Effector memory CD4-positive, alpha-beta T cell (primary cell): ENCODE data around the gene MAB21L3.
A peak's percentile ranks its signal among the peaks of the same experiment; 100 is the strongest.

Experiments
- DNase-seq, 3 donors: peaks; one replicate each; pipeline ENCODE4 v3.0.0-alpha.2; 2020
- H3K27ac ChIP-seq: 2 replicates; pipeline ENCODE4 v1.7.0; 2013; ENCODE audit warnings: mild to moderate bottlenecking, low read length, moderate library complexity; ENCODE audit not compliant: insufficient read depth, poor library complexity, severe bottlenecking
- H3K27me3 ChIP-seq: replicated peaks from 2 replicates; pipeline ENCODE4 v1.7.0; 2013; ENCODE audit warnings: mild to moderate bottlenecking, low read length; ENCODE audit not compliant: insufficient read depth, control insufficient read depth, poor library complexity, severe bottlenecking
- H3K36me3 ChIP-seq: 2 replicates; pipeline ENCODE4 v1.7.0; 2013; ENCODE audit warnings: mild to moderate bottlenecking, low read length, moderate library complexity; ENCODE audit not compliant: control insufficient read depth, insufficient read depth
- H3K4me1 ChIP-seq: 2 replicates; pipeline ENCODE4 v1.7.0; 2013; ENCODE audit warnings: low read length, mild to moderate bottlenecking; ENCODE audit not compliant: control insufficient read depth, insufficient read depth, poor library complexity, severe bottlenecking
- H3K4me3 ChIP-seq: 2 replicates; pipeline ENCODE4 v1.7.0; 2013; ENCODE audit warnings: low read length, low read depth, mild to moderate bottlenecking; ENCODE audit not compliant: insufficient read depth, poor library complexity, severe bottlenecking
- H3K9me3 ChIP-seq: 2 replicates; pipeline ENCODE4 v1.7.0; 2013; ENCODE audit warnings: mild to moderate bottlenecking, low read length, moderate library complexity; ENCODE audit not compliant: control insufficient read depth

Gene MAB21L3

DNA sequence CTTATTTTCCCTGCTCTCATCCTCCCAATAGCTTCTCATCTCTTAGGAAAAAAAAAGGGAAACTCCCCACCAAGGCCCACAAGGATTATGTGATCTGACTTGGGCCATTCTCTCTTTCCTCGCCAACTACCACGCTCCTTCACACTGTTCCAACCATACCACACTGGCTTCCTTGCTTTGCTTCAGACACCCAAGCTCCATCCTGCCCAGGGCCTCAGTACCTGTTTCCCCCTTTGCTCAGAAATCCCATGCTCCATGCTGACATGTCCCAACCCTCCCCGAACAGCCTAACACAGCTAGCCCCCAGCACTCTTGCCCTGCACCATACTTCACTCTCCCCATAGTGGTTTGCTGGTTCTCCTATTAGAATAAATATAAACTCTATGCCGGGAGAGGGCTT, 39.2 kb downstream of the MAB21L3 start:
- Histone ChIP-seq H3K9me3 (no peaks in the 10 kb centered on the region), H3K36me3 (no peaks in the 10 kb centered on the region), H3K27ac (no peak overlapping the region), H3K27me3 (no peaks in the 10 kb centered on the region), H3K4me1 (peaks cover 12% of the 10 kb centered on the region), H3K4me3 (no peak overlapping the region)
- no peak for DNase-seq

DNA sequence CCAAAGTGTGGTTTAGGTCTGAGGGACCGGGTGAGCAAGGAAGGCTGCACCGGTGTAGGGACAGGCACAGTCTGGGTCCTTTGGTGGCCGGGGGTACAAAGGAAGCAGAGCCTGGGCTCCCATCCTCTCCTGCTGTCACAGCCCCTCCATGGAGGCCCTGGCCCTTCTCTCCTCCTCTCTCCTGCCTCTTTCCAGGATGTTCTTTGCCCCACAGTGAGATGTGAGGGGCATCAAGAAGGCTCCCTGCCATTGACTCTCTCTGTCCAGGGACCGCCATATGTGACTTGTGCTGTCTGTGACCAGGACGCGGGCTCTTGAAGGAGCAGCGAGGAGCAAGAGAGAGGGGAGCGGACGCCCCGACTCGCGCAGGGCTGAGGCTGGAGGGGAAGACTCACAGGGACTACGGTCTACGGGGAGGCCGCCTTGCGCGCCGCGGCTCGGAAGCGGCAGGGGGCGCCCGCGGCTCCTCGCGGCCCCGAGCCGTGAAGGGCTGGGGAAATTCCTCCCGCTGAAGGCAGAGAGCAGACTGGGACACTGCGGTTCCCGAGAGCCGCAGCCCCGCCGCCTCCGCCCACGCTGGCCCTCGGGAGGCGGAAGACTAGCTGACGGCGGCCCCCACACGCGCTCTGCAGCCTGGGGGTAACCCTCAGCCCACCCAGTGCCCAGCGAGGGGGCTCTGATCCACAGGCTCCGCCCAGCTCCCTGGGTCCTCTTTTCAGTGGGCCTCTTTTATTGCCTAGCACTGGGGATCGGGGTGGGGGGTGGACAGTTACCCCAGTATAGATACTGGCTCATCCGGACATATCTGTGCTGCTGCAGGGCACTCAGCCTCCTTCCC, 40.8 kb downstream of the MAB21L3 start:
- H3K4me3 ChIP-seq: peak overlapping the region; percentile 48
- no peaks in the 10 kb centered on the region for H3K9me3 ChIP-seq
- H3K27ac ChIP-seq: peak overlapping the region; percentile 51
- peaks cover 12% of the 10 kb centered on the region for H3K4me1 ChIP-seq
- no peaks in the 10 kb centered on the region for H3K36me3 ChIP-seq
- peak; percentile 62 to 69 (median 66) for DNase-seq
- no peaks in the 10 kb centered on the region for H3K27me3 ChIP-seq

DNA sequence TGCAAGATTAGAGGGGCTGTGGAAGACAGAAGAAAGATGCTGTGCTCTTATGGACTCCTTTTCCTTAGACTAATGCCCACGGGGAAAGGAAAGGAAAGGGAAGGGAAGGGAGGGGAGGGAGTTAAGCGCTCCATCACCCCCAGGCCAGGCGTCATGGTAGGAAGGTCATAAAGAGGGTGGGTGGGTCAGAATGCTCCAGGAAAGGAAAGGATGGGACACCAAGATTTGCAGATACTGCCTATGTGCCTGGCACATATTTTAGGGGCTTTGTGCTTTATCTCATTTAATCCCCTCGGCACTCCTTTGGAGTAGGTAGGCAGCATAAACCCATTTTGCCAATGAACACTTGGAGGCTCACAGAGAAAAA, 41.4 kb downstream of the MAB21L3 start:
- Histone ChIP-seq H3K9me3 (no peaks in the 10 kb centered on the region), H3K4me1 (peaks cover 12% of the 10 kb centered on the region), H3K36me3 (no peaks in the 10 kb centered on the region), H3K27me3 (no peaks in the 10 kb centered on the region), H3K27ac (peak overlapping the region; percentile 31), H3K4me3 (peak overlapping the region; percentile 48)
- DNase-seq: no peak

DNA sequence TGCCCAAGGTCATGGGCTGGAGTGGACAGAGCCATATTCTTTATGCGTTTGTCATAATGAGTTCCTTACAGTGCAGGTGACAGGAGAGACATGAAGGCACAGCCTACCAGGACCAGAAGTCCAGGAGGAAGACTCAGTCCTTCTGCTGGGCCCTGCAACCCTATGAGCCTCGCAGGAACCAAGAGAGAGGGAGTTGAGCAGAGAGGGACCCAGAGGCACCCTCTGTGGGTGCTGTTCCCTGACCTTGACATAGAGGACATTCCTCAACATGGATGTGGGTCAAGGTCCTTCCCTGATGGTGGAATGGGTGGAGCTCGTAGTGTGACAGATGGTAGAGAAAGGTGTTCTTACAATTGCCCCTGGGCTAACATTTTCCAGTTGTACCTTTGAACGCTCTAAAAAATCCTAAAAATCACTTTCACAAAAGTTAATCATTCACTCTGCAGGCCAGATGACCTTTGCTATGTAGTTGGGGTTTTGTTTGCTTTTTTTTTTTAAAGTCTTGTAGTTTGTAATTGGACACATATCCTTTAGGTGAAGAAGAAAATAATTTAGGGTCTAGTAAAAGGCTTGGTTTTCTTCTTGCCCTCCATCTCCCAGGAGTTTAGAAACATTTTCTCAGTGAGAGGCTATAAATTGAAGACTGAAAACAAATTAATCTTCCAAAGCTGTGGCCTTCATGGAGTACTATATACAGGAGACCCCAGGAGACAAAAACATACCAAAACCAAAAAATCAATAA, 41.9 kb downstream of the MAB21L3 start:
- Histone ChIP-seq H3K4me3 (no peak overlapping the region), H3K4me1 (peaks cover 12% of the 10 kb centered on the region), H3K27ac (no peak overlapping the region), H3K36me3 (no peaks in the 10 kb centered on the region), H3K9me3 (no peaks in the 10 kb centered on the region), H3K27me3 (no peaks in the 10 kb centered on the region)
- DNase-seq: no peak

DNA sequence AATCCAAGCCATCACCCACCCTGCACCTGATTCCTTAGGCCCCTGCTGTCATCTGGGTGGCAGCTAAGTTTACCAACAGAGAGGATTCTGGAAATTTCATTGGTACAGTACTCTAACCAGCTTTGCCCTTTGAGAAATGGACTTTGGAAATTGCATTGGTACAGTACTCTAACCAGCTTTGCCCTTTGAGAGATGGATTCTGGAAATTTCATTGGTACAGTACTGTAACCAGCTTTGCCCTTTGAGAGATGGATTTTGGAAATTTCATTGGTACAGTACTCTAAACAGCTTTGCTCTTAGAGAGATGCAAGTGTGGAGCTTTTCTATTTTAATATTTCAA, 42.5 kb downstream of the MAB21L3 start:
- H3K27ac ChIP-seq: no peak overlapping the region
- H3K27me3 ChIP-seq: no peaks in the 10 kb centered on the region
- H3K36me3 ChIP-seq: no peaks in the 10 kb centered on the region
- peaks cover 12% of the 10 kb centered on the region for H3K4me1 ChIP-seq
- no peaks in the 10 kb centered on the region for H3K9me3 ChIP-seq
- no peak for DNase-seq
- no peak overlapping the region for H3K4me3 ChIP-seq

DNA sequence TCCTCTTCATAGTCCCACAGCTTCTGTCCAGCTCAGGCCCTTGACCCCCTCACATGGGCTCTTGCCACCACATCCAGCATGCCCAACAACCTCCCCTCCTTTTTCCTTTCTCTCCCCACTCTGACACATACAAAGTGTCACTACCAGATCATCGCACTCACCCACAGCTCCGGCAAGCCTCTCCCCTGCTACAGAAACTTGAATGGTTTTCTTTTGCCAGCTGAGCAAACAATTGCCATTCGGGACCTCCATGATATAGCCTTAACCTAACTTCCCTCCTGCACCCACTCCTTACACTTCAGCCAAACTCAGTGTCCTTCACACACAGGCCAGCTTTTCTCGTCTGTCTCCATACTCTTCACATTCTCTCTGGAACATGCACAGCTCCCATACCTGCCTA, 43.3 kb downstream of the MAB21L3 start:
- H3K27ac ChIP-seq: no peak overlapping the region
- peaks cover 12% of the 10 kb centered on the region for H3K4me1 ChIP-seq
- DNase-seq: no peak
- H3K27me3 ChIP-seq: no peaks in the 10 kb centered on the region
- H3K4me3 ChIP-seq: no peak overlapping the region
- peaks cover 4% of the 10 kb centered on the region for H3K9me3 ChIP-seq
- H3K36me3 ChIP-seq: no peaks in the 10 kb centered on the region

DNA sequence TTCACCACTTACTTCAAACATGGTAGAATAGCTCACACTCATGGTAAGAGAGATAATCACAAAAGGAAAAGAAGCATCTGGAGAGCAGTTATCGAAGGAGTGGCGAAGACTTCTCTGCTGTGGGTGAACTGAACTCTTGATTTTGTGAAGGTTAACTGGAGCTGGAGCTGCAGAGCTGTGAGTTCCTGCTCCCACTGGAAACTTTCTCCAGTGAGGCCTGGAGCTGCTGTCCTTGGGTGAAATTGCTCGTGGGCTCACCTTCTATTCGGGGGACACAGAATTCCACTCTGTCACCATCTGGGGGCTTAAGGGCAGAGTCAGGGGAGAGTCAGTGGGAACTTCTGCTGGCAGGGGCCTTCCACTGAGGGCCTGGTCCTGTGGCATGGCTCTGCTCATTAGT, 45.9 kb downstream of the MAB21L3 start:
- no peaks in the 10 kb centered on the region for H3K27me3 ChIP-seq
- H3K36me3 ChIP-seq: no peaks in the 10 kb centered on the region
- no peak for DNase-seq
- no peak overlapping the region for H3K4me3 ChIP-seq
- H3K9me3 ChIP-seq: peaks cover 4% of the 10 kb centered on the region
- no peak overlapping the region for H3K27ac ChIP-seq
- H3K4me1 ChIP-seq: peaks cover 3% of the 10 kb centered on the region

DNA sequence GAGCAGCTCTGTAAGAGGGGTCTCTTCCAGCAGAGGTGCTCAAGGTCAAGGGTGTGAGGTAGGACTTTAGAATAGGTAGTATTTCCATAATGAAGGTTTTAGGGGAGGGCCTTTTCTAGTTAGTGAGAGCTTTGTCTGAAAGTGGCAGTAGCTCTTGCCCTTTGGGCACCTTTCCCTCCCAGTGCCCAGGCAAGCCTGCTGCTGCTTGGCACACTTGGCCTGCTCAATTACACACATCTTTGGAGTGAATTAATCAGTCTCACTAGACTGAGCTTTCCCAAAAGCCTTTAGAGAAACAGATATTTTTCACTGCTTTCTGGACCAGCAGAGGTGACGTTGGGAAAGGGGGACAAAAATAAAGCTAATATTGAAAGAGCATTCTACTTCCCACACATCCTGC, 48.0 kb downstream of the MAB21L3 start:
- H3K36me3 ChIP-seq: no peaks in the 10 kb centered on the region
- peaks cover 4% of the 10 kb centered on the region for H3K9me3 ChIP-seq
- H3K4me1 ChIP-seq: no peaks in the 10 kb centered on the region
- H3K27ac ChIP-seq: no peak overlapping the region
- no peaks in the 10 kb centered on the region for H3K27me3 ChIP-seq
- no peak overlapping the region for H3K4me3 ChIP-seq
- DNase-seq: no peak

DNA sequence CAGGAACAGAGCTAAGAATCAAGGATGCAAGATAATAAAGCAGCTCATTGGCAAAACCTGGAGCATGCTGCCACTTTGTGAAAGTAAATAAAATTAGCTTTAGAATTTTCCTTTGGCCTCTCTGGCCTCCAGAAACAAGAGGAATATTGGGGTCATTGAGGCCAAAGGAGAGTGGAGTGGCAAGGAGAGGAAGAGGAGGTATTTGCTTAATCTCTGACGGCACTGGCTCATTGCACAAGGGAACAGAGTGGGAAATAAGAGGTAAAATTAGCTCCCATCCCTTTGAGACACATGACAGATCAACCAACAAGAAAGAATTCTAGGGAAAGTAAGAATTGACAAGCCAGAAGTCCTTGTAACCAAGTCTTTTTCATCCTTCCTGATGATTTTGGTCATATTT, 48.4 kb downstream of the MAB21L3 start:
- H3K27ac ChIP-seq: no peak overlapping the region
- H3K36me3 ChIP-seq: no peaks in the 10 kb centered on the region
- H3K27me3 ChIP-seq: no peaks in the 10 kb centered on the region
- no peaks in the 10 kb centered on the region for H3K4me1 ChIP-seq
- no peak for DNase-seq
- H3K4me3 ChIP-seq: no peak overlapping the region
- H3K9me3 ChIP-seq: peaks cover 4% of the 10 kb centered on the region

DNA sequence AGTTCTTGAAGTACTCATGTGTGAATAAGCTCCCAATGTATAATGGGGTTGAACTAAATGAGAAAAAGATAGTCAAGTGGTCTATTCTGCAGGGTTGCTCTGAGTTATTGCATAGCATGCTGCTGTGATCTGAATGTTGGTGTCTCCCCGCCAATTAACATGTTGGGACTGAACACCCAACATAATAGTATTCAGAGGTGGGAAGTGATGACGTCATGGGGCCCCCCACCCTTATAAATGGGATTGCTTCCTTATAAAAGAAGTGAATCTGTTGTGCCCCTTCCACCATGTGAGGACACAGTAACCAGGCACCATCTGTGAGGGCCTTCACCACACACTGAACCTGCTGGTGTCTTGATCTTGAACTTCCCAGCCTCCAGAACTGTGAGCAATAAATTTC, 50.2 kb downstream of the MAB21L3 start:
- Histone ChIP-seq H3K27me3 (no peaks in the 10 kb centered on the region), H3K9me3 (peaks cover 4% of the 10 kb centered on the region), H3K27ac (no peak overlapping the region), H3K4me1 (no peaks in the 10 kb centered on the region), H3K4me3 (no peak overlapping the region), H3K36me3 (no peaks in the 10 kb centered on the region)
- no peak for DNase-seq
